Body of pancreas (tissue), 4 donors: ENCODE measurements around the gene ARAP2. TPM values are rescaled to one million over a fixed set of nuclear protein-coding genes. Genes with fewer than 3 reads are reported as not detected.

Experiments used
- ATAC-seq: fragments of 150-250 bp; one replicate; pipeline ENCODE4 v1.9.1; 2016
- DNase-seq, 4 donors: peaks; one replicate each; pipeline ENCODE4 v3.0.0-alpha.2; 2019
- H3K27ac ChIP-seq, 4 donors: fragments of 200-600 bp; sonication (generic); 1 replicate in 3 of 4; 2 replicates in 1 of 4; pipeline versions ENCODE4 v1.5.1 to v1.6.1; 2016 to 2019; ENCODE audit warnings: mild to moderate bottlenecking in 1 of 4, mixed read lengths in 1 of 4, moderate library complexity in 1 of 4
- H3K27me3 ChIP-seq, 2 donors: fragments of 200-600 bp; sonication (generic); one replicate each; pipeline ENCODE4 v1.6.0; 2016; ENCODE audit warnings: mild to moderate bottlenecking in 1 of 2
- H3K36me3 ChIP-seq, 2 donors: fragments of 200-600 bp; sonication (generic); replicated peaks in 1 of 2; 2 replicates each; pipeline ENCODE4 v1.5.1; 2016; ENCODE audit warnings: low read depth in 2 of 2; ENCODE audit not compliant: insufficient read depth in 1 of 2
- H3K4me1 ChIP-seq: fragments of 200-600 bp; sonication (generic); one replicate; pipeline ENCODE4 v1.6.0; 2016
- H3K4me3 ChIP-seq, 2 donors: fragments of 200-600 bp; sonication (generic); 1 replicate in 1 of 2; 2 replicates in 1 of 2; pipeline ENCODE4 v1.5.1; 2016 to 2019
- H3K9me3 ChIP-seq, 3 donors: fragments of 200-600 bp; sonication (generic); 1 replicate in 2 of 3; 2 replicates in 1 of 3; pipeline ENCODE4 v1.5.1; 2016
- POLR2A ChIP-seq, 3 donors: fragments of 450-650 bp; IDR thresholded peaks; one replicate each; pipeline ENCODE4 v1.6.1; 2016; ENCODE audit warnings: antibody characterized with exemption in 3 of 3, mild to moderate bottlenecking in 2 of 3
- WGBS, 2 donors: methylation state at CpG; one replicate each; pipeline ENCODE4 v1.1.5; 2017; 5-methylcytosine and 5-hydroxymethylcytosine counted together
- intact Hi-C: fragments of 100-400 bp; cut with DNase I; formaldehyde crosslinking; loops from one replicate; pipeline ENCODE4 v1.15.1; 2023
- total RNA-seq, 2 donors: library from RNA; depleted of rRNA; stranded (reverse); fragments of >200 nt; gene quantifications; one replicate each; pipeline ENCODE4 v1.1.0, GENCODE V29; 2016
- TF ChIP-seq, protein P1 (sequence below), 7 experiments: fragments of 450-650 bp in 4 of 7; fragments of 200-600 bp in 3 of 7; sonication (generic) in 3 of 7; IDR thresholded peaks; one replicate each; pipeline ENCODE4 v1.5.1; 2016 to 2019; ENCODE audit warnings: antibody characterized with exemption in 7 of 7

The ARAP2 gene
- total RNA-seq, 2 donors from 2014 or later: 12.5 to 14.3 TPM

DNA sequence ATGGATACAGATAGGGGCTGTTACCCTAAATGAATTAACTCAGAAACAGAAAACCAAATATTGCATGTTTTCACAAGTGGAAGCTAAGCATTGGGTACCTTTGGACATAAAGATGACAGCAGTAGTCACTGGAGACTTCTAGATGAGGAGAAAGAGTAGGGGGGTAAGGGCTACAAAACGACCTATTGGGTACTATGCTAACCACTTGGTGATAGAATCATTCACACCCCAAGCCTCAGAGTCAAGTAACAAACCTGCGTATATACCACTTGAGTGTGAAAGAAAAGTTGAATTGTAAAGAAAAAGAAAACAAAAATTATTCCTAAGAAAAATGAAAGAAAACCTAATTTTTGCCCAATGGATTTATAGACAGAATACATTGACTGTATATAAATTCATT lies 7.7 kb upstream of the ARAP2 start:
- Histone ChIP-seq H3K27me3 (no peaks in the 10 kb centered on the region), H3K4me3 (no peak overlapping the region), H3K27ac (no peak overlapping the region), H3K36me3 (no peaks in the 10 kb centered on the region), H3K9me3 (no peaks in the 10 kb centered on the region), H3K4me1 (no peaks in the 10 kb centered on the region)
- intact Hi-C loops: no loop called here
- ATAC-seq (no peak), DNase-seq (no peak)
- TF ChIP-seq, protein P1, sequence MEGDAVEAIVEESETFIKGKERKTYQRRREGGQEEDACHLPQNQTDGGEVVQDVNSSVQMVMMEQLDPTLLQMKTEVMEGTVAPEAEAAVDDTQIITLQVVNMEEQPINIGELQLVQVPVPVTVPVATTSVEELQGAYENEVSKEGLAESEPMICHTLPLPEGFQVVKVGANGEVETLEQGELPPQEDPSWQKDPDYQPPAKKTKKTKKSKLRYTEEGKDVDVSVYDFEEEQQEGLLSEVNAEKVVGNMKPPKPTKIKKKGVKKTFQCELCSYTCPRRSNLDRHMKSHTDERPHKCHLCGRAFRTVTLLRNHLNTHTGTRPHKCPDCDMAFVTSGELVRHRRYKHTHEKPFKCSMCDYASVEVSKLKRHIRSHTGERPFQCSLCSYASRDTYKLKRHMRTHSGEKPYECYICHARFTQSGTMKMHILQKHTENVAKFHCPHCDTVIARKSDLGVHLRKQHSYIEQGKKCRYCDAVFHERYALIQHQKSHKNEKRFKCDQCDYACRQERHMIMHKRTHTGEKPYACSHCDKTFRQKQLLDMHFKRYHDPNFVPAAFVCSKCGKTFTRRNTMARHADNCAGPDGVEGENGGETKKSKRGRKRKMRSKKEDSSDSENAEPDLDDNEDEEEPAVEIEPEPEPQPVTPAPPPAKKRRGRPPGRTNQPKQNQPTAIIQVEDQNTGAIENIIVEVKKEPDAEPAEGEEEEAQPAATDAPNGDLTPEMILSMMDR (IDR thresholded peaks at IDR 0.05): no peak
- TF ChIP-seq POLR2A (IDR thresholded peaks at IDR 0.05): no peak
- 73 to 83% methylated on average over 2 of the region's 2 CpGs for WGBS, 2 donors

DNA sequence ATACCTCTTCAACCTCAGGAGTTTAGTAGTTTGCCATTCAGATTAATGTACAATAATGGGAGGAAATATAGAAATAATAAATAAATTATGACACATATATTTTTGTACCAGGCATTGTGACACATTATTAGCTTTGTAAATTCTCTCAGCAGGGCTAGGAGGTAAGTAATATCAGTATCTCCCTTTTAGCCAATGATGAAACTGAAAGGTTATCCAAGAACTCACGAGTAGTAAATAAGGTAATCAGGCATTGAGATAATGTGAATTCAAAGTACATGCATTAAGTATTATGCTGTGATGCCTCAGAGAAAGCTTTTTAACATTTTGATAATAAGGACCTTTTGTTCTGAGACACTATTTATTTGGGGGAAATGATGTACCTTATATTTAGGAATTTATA lies 5.3 kb upstream of the ARAP2 start:
- no peak overlapping the region for H3K4me3 ChIP-seq
- H3K36me3 ChIP-seq: no peaks in the 10 kb centered on the region
- TF ChIP-seq, protein P1 (IDR thresholded peaks at IDR 0.05): no peak
- no peak for TF ChIP-seq POLR2A (IDR thresholded peaks at IDR 0.05)
- intact Hi-C loops: no loop called here
- no peaks in the 10 kb centered on the region for H3K9me3 ChIP-seq
- 27 to 37% methylated on average over 1 of the region's 1 CpG for WGBS, 2 donors
- no peak overlapping the region for H3K27ac ChIP-seq
- H3K27me3 ChIP-seq: no peaks in the 10 kb centered on the region
- no peaks in the 10 kb centered on the region for H3K4me1 ChIP-seq
- DNase-seq: no peak
- ATAC-seq: no peak

DNA sequence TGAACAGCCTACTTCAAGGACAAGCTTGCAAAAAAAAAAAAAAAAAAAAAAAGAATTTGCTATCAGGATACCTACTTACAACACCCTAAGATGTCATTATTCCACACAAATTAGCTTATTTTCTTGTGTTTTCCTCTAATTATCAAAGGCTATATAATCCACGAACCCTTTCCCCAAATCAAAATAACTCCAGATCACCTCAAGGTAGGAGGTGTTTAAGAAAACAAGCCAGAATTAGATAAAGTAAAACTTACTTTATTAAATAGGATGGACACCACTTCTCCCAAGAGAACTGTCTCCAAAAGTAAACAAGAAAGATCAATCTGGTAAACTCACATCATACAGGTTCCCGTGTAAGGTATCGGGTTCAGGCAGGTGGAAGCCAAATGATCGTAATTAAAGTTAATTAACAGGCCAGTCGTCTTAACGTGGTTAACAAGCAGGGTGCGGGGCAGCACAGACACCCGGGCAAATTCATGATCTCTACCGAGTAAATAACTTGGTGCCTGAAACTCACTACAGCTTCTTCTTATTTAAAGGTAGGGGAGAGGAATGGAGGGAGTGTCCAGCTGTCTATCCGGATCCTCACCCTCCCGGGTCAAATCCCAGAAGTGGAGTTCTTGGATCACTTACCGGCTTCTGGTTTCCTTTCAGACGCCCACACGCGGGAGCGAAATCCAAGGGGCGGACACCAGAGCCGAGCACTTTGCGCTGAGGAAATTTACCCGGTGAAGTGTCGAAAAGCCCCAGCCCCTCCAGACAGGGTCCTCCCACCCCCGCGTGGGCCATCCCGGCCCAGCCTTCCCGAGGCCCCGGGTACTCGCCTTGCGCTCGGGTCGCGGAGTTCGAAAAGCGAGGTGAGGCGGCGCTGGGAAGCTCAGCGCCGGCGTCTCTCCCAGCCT lies 708 bp downstream of the ARAP2 start:
- ATAC-seq (peak; percentile 40), DNase-seq (peak; percentile 45 to 59 (median 52))
- intact Hi-C loops: no loop called here
- H3K36me3 ChIP-seq: no peaks in the 10 kb centered on the region
- TF ChIP-seq POLR2A (IDR thresholded peaks at IDR 0.05): peak in 1 of 3 donors; percentile 6
- TF ChIP-seq, protein P1 (IDR thresholded peaks at IDR 0.05): no peak
- peaks cover 25% of the 10 kb centered on the region for H3K4me1 ChIP-seq
- H3K4me3 ChIP-seq: peak overlapping the region; percentile 74 to 77
- H3K27me3 ChIP-seq: no peaks in the 10 kb centered on the region
- H3K9me3 ChIP-seq: no peaks in the 10 kb centered on the region
- H3K27ac ChIP-seq: peak overlapping the region; percentile 74 to 97 (median 90)
- 1% methylated on average over 22 to 38 of the region's 38 CpGs for WGBS, 2 donors

DNA sequence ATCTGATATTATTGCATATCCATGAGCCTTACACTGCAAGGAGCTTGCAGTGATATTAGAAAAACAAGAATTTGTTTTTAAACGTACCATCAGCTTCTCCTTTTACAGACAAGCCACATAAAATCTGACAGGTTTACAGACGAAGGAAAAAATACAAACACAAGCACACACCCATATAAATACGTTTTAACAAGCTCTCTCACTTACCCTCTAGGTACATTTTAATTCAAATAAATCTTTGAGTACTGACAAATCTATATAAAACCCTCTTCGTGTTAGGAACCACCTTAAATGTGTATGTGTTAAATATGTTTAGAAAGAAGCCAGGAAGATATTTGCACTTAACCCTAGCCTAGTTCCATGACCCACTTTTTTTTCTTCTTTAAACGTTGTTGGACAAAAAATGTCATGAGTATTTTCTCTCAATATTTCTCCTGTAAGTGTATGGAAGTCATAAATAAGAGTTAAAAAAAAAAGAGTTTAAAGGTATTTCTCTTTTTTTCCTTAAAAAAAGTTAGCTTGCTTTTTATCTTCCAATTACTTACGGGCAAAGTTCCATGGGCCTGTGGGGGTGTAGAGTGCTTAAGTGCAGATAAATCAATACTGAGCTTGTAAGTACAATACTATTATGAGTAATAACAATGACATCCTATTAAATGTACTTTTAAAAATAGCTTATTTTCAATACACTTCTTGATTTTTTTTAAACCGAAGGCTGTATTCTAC lies 1.5 kb downstream of the ARAP2 start:
- H3K4me1 ChIP-seq: peaks cover 25% of the 10 kb centered on the region
- no peaks in the 10 kb centered on the region for H3K27me3 ChIP-seq
- TF ChIP-seq, protein P1 (IDR thresholded peaks at IDR 0.05): no peak
- no peak for TF ChIP-seq POLR2A (IDR thresholded peaks at IDR 0.05)
- 5 to 6% methylated on average over 7 of the region's 7 CpGs for WGBS, 2 donors
- ATAC-seq (no peak), DNase-seq (peak in 3 of 4 donors; percentile 17 to 36 (median 29))
- peak overlapping the region in 3 of 4 donors; percentile 84 to 97 (median 96) for H3K27ac ChIP-seq
- H3K36me3 ChIP-seq: no peaks in the 10 kb centered on the region
- intact Hi-C loops: no loop called here
- peak overlapping the region in 1 of 2 donors; percentile 77 for H3K4me3 ChIP-seq
- H3K9me3 ChIP-seq: no peaks in the 10 kb centered on the region
